Mononuclear cell (primary cell): ENCODE measurements around the gene ZC3H7A. TPM values are rescaled to one million over a fixed set of nuclear protein-coding genes. Genes with fewer than 3 reads are reported as not detected.

Experiments used
- H3K27me3 ChIP-seq: 2 replicates; pipeline ENCODE4 v1.6.0; 2011; ENCODE audit warnings: low read length, control low read depth; ENCODE audit not compliant: insufficient read depth
- H3K4me1 ChIP-seq: 2 replicates; pipeline ENCODE4 v1.5.1; 2011; ENCODE audit warnings: mild to moderate bottlenecking, low read length, control low read depth; ENCODE audit not compliant: insufficient read depth
- H3K4me3 ChIP-seq: 2 replicates; pipeline ENCODE4 v1.5.1; 2011; ENCODE audit warnings: mild to moderate bottlenecking, low read length, moderate library complexity
- H3K9me3 ChIP-seq: 2 replicates; pipeline ENCODE4 v1.5.1; 2011; ENCODE audit warnings: low read depth, mild to moderate bottlenecking, control low read depth, low read length
- total RNA-seq: library from RNA; depleted of rRNA; stranded (reverse); fragments of >200 nt; gene quantifications from one replicate; pipeline ENCODE4 v1.2.3, GENCODE V29; 2012

Gene ZC3H7A
- total RNA-seq, 1 donor, result 107 TPM

- Histone ChIP-seq H3K4me1 (peaks cover 59% of the 10 kb centered on the region), H3K4me3 (no peak overlapping the region), H3K27me3 (no peaks in the 10 kb centered on the region), H3K9me3 (no peaks in the 10 kb centered on the region)
These were observed 58.1 kb downstream of the ZC3H7A start for GRCh38 chr16:11738742-11739544.

GRCh38 chr16:11737713-11738112, 59.3 kb downstream of the ZC3H7A start:
- H3K4me3 ChIP-seq, result no peak overlapping the region
- H3K9me3 ChIP-seq, result no peaks in the 10 kb centered on the region
- peaks cover 50% of the 10 kb centered on the region for H3K4me1 ChIP-seq
- H3K27me3 ChIP-seq, result no peaks in the 10 kb centered on the region

GRCh38 chr16:11736903-11737302, 60.2 kb downstream of the ZC3H7A start:
- Histone ChIP-seq H3K4me1 (peaks cover 47% of the 10 kb centered on the region), H3K4me3 (no peak overlapping the region), H3K27me3 (no peaks in the 10 kb centered on the region), H3K9me3 (no peaks in the 10 kb centered on the region)

- H3K9me3 ChIP-seq, result no peaks in the 10 kb centered on the region
- H3K4me3 ChIP-seq, result no peak overlapping the region
- H3K27me3 ChIP-seq, result no peaks in the 10 kb centered on the region
- H3K4me1 ChIP-seq, result peaks cover 37% of the 10 kb centered on the region
These were observed 61.3 kb downstream of the ZC3H7A start for GRCh38 chr16:11735787-11736186.

- H3K4me3 ChIP-seq, result no peak overlapping the region
- no peaks in the 10 kb centered on the region for H3K9me3 ChIP-seq
- peaks cover 31% of the 10 kb centered on the region for H3K4me1 ChIP-seq
- no peaks in the 10 kb centered on the region for H3K27me3 ChIP-seq
These were observed 62.4 kb downstream of the ZC3H7A start for GRCh38 chr16:11734653-11735043.

- peaks cover 28% of the 10 kb centered on the region for H3K4me1 ChIP-seq
- no peak overlapping the region for H3K4me3 ChIP-seq
- no peaks in the 10 kb centered on the region for H3K27me3 ChIP-seq
- H3K9me3 ChIP-seq, result no peaks in the 10 kb centered on the region
These were observed 62.9 kb downstream of the ZC3H7A start for GRCh38 chr16:11734025-11734652.

- no peaks in the 10 kb centered on the region for H3K9me3 ChIP-seq
- peaks cover 24% of the 10 kb centered on the region for H3K4me1 ChIP-seq
- H3K4me3 ChIP-seq, result no peak overlapping the region
- H3K27me3 ChIP-seq, result no peaks in the 10 kb centered on the region
These were observed 65.8 kb downstream of the ZC3H7A start for GRCh38 chr16:11731222-11731621.

GRCh38 chr16:11729787-11730186, 67.3 kb downstream of the ZC3H7A start:
- no peaks in the 10 kb centered on the region for H3K9me3 ChIP-seq
- H3K27me3 ChIP-seq, result no peaks in the 10 kb centered on the region
- H3K4me1 ChIP-seq, result peaks cover 24% of the 10 kb centered on the region
- no peak overlapping the region for H3K4me3 ChIP-seq

GRCh38 chr16:11727796-11728543, 69.1 kb downstream of the ZC3H7A start:
- no peaks in the 10 kb centered on the region for H3K9me3 ChIP-seq
- no peak overlapping the region for H3K4me3 ChIP-seq
- H3K4me1 ChIP-seq, result peaks cover 24% of the 10 kb centered on the region
- no peaks in the 10 kb centered on the region for H3K27me3 ChIP-seq

- Histone ChIP-seq H3K9me3 (no peaks in the 10 kb centered on the region), H3K4me1 (peaks cover 24% of the 10 kb centered on the region), H3K27me3 (no peaks in the 10 kb centered on the region), H3K4me3 (no peak overlapping the region)
These were observed 71.0 kb downstream of the ZC3H7A start for GRCh38 chr16:11726008-11726407.

GRCh38 chr16:11725457-11725856, 71.6 kb downstream of the ZC3H7A start:
- Histone ChIP-seq H3K27me3 (no peaks in the 10 kb centered on the region), H3K4me1 (peaks cover 21% of the 10 kb centered on the region), H3K9me3 (no peaks in the 10 kb centered on the region), H3K4me3 (no peak overlapping the region)

- Histone ChIP-seq H3K9me3 (no peaks in the 10 kb centered on the region), H3K27me3 (no peaks in the 10 kb centered on the region), H3K4me1 (no peaks in the 10 kb centered on the region), H3K4me3 (no peak overlapping the region)
These were observed 74.6 kb downstream of the ZC3H7A start for GRCh38 chr16:11722468-11722808.

GRCh38 chr16:11721781-11722467, 75.1 kb downstream of the ZC3H7A start:
- no peaks in the 10 kb centered on the region for H3K4me1 ChIP-seq
- no peaks in the 10 kb centered on the region for H3K27me3 ChIP-seq
- no peaks in the 10 kb centered on the region for H3K9me3 ChIP-seq
- H3K4me3 ChIP-seq, result no peak overlapping the region

GRCh38 chr16:11719762-11720161, 77.3 kb downstream of the ZC3H7A start:
- Histone ChIP-seq H3K4me3 (no peak overlapping the region), H3K9me3 (no peaks in the 10 kb centered on the region), H3K27me3 (no peaks in the 10 kb centered on the region), H3K4me1 (no peaks in the 10 kb centered on the region)

GRCh38 chr16:11719171-11719570, 77.9 kb downstream of the ZC3H7A start:
- H3K27me3 ChIP-seq, result no peaks in the 10 kb centered on the region

More at GRCh38 chr16:11719171-11719570, 77.9 kb downstream of the ZC3H7A start:
- Histone ChIP-seq H3K4me3 (no peak overlapping the region), H3K9me3 (no peaks in the 10 kb centered on the region), H3K4me1 (peaks cover under 1% of the 10 kb centered on the region)
